Caki2 (cell line): ENCODE results near the gene FGB. TPM values are rescaled to one million over a fixed set of nuclear protein-coding genes. Genes with fewer than 3 reads are reported as not detected.

Source experiments
- DNase-seq: peaks from one replicate; pipeline ENCODE4 v3.0.0-alpha.2; 2015; ENCODE audit warnings: low read depth
- in situ Hi-C: cut with HindIII; loops from 2 replicates; pipeline ENCODE4 v1.10.0; 2016; ENCODE audit warnings: low sequenced_read_pairs, low pct_unique_long_range_greater_than_20kb, mixed read lengths
- total RNA-seq: library from RNA; depleted of rRNA; stranded (reverse); fragments of >200 nt; shearing (Covaris generic); gene quantifications from 2 replicates; pipeline ENCODE4 v1.2.3, GENCODE V29; 2014; ENCODE audit warnings: low replicate concordance; rRNA removed

FGB gene
- total RNA-seq, 1 experiment from 2014 or later = 0.37 TPM

DNA sequence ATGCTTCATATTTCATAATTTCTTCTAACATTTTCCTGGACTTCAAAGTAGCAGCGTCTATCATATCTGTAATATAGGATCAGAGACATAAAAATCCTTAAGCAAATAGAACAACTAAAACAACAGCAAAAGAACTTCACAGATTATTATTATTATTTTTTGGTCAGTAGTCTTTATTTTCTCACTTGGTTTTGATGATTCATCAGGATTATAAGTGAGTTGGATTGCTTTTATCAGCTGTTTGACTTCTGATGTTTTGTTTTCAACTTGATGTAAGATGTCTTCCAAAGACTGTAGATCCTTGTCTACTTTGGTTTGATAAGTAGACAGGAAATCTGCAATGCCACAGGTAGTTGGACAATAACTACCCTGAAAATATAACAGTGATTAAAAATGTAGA lies 49.0 kb downstream of the FGB start:
- in situ Hi-C loops = no loop called here

GRCh38 chr4:154612472-154613414 lies 49.9 kb downstream of the FGB start, which contains the start of gene FGG:
Gene FGG (minus strand): TSS chr4:154612656. CDS start chr4:154612609, 47 bp downstream.
- in situ Hi-C loops = no loop called here
- DNase-seq = no peak

More for the DNA sequence above, 49.0 kb downstream of the FGB start:
- no peak for DNase-seq

DNA sequence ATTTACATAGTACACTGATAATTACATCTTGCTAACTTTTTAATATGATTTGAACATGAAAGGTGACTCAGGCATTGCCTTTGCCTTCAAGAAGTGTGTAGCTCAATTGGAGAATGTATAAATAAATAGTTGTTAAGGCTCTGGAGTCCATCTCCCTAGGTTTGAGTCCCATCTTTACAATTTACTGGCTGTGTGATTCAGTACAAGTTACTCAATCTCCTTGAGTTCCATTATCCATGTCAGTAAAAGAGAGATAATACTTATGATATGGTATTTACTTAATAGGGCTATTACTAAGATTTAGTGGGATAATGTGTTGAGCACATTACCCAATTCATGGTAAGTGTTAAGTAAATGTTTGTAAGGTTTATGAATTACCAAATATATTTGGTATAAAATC lies 51.5 kb downstream of the FGB start:
- in situ Hi-C loops = no loop called here
- no peak for DNase-seq

DNA sequence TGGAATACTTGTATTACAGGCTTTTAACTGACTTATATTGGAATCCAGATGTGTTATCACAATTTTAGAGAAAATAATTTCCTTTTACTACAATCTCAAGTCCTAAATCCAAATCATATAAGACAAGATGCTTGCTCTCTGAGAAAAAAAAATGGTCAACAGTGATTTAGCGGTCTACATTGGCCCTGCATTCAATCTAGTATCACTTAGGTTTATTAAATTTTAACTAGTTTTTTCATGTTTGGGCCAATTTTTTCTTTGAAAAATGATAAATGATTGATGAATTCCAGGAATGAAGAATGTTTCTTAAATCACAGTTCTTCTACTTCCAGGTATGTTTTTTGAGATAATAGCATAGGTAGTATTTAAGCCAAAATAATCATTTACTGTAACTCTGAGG lies 52.4 kb downstream of the FGB start:
- in situ Hi-C loops = no loop called here
- DNase-seq = peak; percentile 35

GRCh38 chr4:154616287-154616686 lies 53.5 kb downstream of the FGB start:
- in situ Hi-C loops = no loop called here
- no peak for DNase-seq

- no peak for DNase-seq
- in situ Hi-C loops = no loop called here
These were observed 53.9 kb downstream of the FGB start for GRCh38 chr4:154616731-154617130.

DNA sequence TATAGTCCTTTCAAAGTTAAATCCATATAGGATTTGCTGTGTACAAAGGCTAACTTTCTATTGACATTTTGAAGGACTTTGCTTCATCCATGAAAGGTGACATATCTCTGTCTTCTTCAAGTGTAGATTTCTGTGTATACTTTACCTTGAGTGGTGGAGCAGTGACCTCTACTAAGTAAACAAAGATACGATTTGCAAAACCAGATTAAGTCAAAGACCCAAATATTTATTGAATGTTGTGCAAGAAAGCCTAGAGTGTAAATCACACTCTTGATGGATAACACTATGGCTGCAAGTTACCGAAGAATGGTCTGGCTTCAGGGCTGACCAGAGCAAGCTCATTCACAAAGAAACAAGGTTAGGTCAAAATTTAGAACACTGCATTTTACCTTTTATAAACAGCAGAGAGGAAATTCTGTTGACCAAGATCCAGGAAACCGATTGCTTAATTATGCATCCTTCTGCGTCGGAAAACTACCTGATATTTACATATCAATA lies 55.1 kb downstream of the FGB start:
- in situ Hi-C loops = no loop called here
- no peak for DNase-seq

DNA sequence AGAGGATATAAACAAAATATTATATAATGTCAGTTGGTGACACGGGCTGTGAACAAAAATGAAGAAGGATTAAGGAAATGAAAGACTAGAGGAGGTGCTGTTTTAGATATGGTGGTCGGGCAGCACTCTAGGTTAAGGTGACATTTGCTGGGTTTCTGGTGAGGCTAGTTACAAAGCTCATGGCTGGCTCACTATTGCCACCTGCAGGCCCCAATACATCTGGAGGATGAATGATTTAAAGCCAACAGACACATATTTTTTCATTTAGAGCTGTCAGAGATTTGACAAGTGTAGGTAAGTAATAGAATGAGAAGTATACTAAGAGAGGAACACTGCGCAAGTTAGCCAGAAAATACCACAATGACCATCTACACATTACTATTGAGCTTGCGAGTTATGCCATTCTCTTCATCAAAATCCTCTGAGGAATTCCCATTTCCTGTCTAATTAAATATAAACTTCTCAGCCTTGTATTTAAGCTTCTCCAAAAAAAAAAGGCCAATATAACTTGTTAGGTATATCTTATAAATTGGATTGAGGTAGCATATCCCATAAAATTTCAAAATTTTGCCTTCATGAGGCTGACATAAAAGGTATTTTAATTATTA lies 56.0 kb downstream of the FGB start:
- peak; percentile 34 for DNase-seq
- in situ Hi-C loops = no loop called here

- DNase-seq = no peak
- in situ Hi-C loops = no loop called here
These were observed 57.3 kb downstream of the FGB start for GRCh38 chr4:154620111-154620510.

Other genes starting within 250 kb of the FGB start
- 0.34 and 3.0 TPM in 2 replicates for gene DCHS2, start 71.2 kb upstream of the FGB start, total RNA-seq
- gene PLRG1, start 12.6 kb upstream of the FGB start, total RNA-seq = 62.1 and 105 TPM in 2 replicates
- not detected in 2 replicates for gene FGA, start 27.7 kb downstream of the FGB start, total RNA-seq
- gene FGG, start 49.6 kb downstream of the FGB start, total RNA-seq = not detected in 2 replicates
- 0.17 TPM in 2 replicates for gene LRAT, start 181.0 kb downstream of the FGB start, total RNA-seq
- gene RBM46, start 218.3 kb downstream of the FGB start, total RNA-seq = 3.5 TPM in 1 of 2 replicates, not detected in the other